VCaP (cell line): ENCODE data around the gene CKMT1B.
"Not testable (repeated sequence)": the region's sequence is repeated elsewhere in the genome, so short reads cannot be mapped to it uniquely, and the experiment has no call there.

ENCODE experiments used
- H3K27ac ChIP-seq: fragments of 450-650 bp; 2 replicates; pipeline ENCODE4 v1.5.1; 2017
- CTCF ChIP-seq: fragments of 450-650 bp; conservative IDR thresholded peaks from 2 replicates; pipeline ENCODE4 v1.5.1; 2017; ENCODE audit warnings: mild to moderate bottlenecking, moderate library complexity

The CKMT1B gene

GRCh38 chr15:43592841-43593240 is 986 bp upstream of the CKMT1B start:
- not testable (repeated sequence) for H3K27ac ChIP-seq

DNA sequence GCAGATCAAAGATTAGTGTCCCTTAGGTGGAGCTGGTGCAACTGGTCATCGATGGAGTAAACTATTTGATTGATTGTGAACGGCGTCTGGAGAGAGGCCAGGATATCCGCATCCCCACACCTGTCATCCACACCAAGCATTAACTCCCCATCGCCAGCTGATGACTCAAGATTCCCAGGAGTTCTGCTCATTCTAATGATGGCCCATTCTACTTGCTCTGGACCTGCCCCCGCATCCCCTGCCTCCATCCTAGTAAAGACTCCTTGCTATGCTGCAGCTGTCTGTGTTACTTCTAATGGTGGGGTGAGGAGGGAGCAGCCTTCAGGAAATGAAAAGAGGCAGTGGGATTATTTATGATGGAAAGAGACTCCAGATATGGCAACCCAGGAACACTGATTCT is 5.3 kb downstream of the CKMT1B start:
- H3K27ac ChIP-seq, result not testable (repeated sequence)

DNA sequence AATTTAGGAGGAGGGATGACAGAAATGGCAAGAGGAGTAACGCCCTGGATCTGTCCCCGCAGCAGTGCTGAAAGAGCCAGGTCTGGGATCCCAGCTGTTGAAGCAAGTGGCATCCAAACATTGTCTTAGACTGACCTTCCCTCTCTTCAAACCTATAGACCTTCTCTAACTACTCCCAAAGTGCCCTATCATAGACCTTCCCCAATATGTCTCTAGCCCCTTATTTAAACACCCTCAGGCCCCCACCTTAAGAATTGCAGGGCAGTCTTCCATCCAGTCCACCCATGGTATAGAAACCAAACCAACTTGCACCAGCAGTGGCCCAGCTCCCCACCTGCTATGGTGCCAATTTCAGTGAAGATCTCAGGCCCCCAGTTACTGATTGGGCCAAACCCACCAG is 6.4 kb downstream of the CKMT1B start:
- H3K27ac ChIP-seq, result not testable (repeated sequence)

GRCh38 chr15:43602233-43602632 is 8.4 kb downstream of the CKMT1B start:
- not testable (repeated sequence) for H3K27ac ChIP-seq

DNA sequence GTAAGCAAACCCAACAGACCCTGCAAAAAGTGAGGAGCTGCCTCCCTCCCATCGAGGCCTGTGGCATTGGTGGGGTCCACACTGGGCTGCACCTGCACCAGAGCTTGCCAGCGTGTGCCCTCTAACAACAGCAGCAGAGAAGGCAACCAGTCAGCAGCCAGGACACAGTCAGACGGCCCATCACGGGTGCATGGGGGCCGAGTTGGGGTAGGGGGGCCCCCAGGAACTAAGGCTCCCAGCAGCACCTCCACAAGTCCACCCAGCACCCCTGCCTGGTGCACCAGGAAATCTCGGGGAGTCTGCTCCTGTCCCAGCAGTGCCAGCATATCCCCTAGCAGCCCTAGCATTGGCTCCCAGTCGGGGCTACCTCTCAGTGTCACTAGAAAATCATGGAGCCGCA is 23.9 kb downstream of the CKMT1B start:
- H3K27ac ChIP-seq, result not testable (repeated sequence)

GRCh38 chr15:43618700-43619099 is 24.9 kb downstream of the CKMT1B start, which contains the start of gene STRC:
TSS of gene STRC (minus strand) at chr15:43618800. CDS start at chr15:43618722, 78 bp downstream.
- not testable (repeated sequence) for H3K27ac ChIP-seq

GRCh38 chr15:43622068-43622799 is 28.4 kb downstream of the CKMT1B start:
- not testable (repeated sequence) for H3K27ac ChIP-seq

GRCh38 chr15:43625106-43625505 is 31.3 kb downstream of the CKMT1B start:
- H3K27ac ChIP-seq, result no peak overlapping the region
- no peak for TF ChIP-seq CTCF

DNA sequence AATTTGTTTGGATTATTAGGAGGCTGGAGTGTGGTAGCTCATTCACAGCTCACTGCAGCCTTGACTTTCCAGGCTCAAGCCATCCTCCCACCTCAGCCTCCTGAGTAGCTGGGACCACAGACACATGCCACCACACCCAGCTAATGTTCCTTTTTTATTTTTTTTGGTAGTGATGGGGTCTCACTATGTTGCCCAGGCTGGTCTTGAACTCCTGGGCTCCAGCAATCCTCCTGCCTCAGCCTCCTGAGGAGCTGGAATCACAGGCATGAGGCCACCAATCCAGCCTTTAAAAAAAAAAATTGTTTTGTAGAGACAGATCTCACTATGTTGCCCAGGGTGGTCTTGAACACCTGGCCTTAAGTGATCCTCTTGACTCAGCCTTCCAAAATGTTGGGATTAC is 33.1 kb downstream of the CKMT1B start:
- H3K27ac ChIP-seq, result not testable (repeated sequence)

- H3K27ac ChIP-seq, result not testable (repeated sequence)
These were observed 44.8 kb downstream of the CKMT1B start for GRCh38 chr15:43638464-43639204.
